ENCODE measurements around the gene PSMB11.

DNA sequence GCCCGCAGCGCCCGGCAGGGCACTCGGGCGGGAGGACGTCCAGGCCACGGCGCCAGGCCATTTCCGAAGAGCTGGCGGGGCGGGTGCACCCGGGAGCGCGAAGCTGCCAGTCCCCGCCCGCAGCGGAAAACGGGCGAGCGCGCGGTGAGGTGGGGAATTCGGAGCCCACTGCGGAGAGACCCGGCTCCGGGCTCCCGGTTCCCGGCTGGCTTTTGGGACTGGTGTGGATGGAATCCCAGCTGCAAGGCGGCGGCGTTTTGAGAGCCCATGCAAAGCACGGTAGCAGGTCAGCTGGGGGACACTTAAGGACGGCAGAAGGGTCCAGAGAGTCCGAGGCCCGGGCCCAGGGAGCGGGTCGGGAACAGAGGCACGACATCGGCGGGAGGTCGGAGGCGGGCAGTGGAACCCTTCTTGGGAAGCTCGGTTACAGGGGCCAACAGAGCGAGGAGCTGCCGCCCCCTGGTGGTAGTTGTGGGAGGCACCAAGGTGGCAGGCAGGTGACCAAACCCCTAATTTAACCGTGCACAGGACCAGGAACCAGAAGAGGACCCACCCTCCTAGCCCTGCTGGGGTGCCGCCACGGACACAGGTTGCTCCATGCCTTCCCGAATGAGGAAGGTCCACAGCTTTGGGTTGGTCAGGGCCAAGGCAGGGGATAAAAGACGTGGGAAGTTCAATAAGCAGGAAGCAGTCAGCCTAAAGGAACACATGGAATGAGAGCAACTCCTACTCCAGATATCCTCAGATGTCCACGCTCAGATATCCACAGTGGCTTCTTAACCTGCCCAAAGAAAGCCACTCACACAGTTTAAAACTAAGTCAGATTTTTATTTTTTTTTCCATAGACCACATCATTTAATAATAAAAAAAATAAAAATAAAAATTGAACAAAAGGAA is 16.0 kb downstream of the PSMB11 start:
- TF ChIP-seq GATA2 (IDR thresholded peaks at IDR 0.05; ENCODE audit: low read depth, low read length): no peak
- no peak for TF ChIP-seq GATA3 (IDR thresholded peaks at IDR 0.05; ENCODE audit: low read depth, low read length)

All from SH-SY5Y (cell line).